ENCODE data around the gene ERC1. TPM values are rescaled to one million over a fixed set of nuclear protein-coding genes. Genes with fewer than 3 reads are reported as not detected.
A peak's percentile ranks its signal among the peaks of the same experiment; 100 is the strongest.

The ERC1 gene
- total and polyA plus RNA-seq, 2 of the 4 experiments (the other 2 are of a cell fraction) = 11.6 to 25.6 TPM

DNA sequence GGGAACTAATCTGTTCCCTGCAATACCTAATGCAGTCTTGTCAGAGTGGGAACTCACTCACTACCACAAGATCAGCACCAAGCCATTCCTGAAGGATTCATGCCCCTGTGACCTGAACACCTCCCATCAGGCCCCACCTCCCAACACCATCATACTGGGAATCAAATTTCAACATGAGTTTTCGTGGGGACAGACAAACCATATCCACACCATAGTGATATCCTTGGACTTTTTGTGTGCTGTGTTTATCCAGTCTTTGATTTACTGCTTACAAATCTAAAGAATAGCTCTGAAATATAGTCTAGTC, 359.9 kb downstream of the ERC1 start:
- Histone ChIP-seq H2BK20ac (ENCODE audit: low read depth, low read length) (peak overlapping the region; percentile 73), H3K4me3 (ENCODE audit: insufficient read depth, low read depth, low read length) (no peak overlapping the region), H3K56ac (ENCODE audit: extremely low read depth, insufficient read depth, low read length) (no peak overlapping the region), H2AK5ac (ENCODE audit: low read depth, low read length) (peak overlapping the region; percentile 83), H3K79me1 (ENCODE audit: low read depth in 1 of 2, low read length in 2 of 2) (peaks cover 8 to 32% of the 10 kb centered on the region in 2 experiments), H3K27me3 (ENCODE audit: control insufficient read depth, insufficient read depth, low read length) (no peaks in the 10 kb centered on the region), H2BK15ac (ENCODE audit: low read depth, low read length) (peak overlapping the region; percentile 64; the same call in 2 of the 3 replicates), H2BK120ac (ENCODE audit: low read depth, low read length) (peak overlapping the region; percentile 82), H3K14ac (replicated peaks; ENCODE audit: low read depth, low read length) (peak overlapping the region; percentile 20), H3K18ac (ENCODE audit: low read depth, low read length) (peak overlapping the region; percentile 63; the same call in 1 of the 2 replicates), H3K9ac (ENCODE audit: low read depth, low read length) (no peak overlapping the region), H2AK9ac (replicated peaks; ENCODE audit: low read depth, low read length, poor library complexity) (no peak overlapping the region), H4K91ac (ENCODE audit: insufficient read depth, low read depth, low read length) (peak overlapping the region; percentile 66), H3K36me3 (ENCODE audit: control insufficient read depth, insufficient read depth, low read length) (no peaks in the 10 kb centered on the region), H2AFZ (replicated peaks; ENCODE audit: low read length, poor library complexity) (no peak overlapping the region), H3K23ac (ENCODE audit: low read depth, low read length) (peak overlapping the region; percentile 30; the same call in 1 of the 2 replicates), H3K4ac (ENCODE audit: low read depth, low read length) (peak overlapping the region; percentile 75), H3K9me1 (ENCODE audit: insufficient read depth, low read length) (peaks cover 10% of the 10 kb centered on the region), H3K4me1 (ENCODE audit: control insufficient read depth, insufficient read depth, low read length) (peaks cover 26% of the 10 kb centered on the region), H3K9me3 (ENCODE audit: control insufficient read depth, insufficient read depth, low read length) (no peaks in the 10 kb centered on the region), H3K4me2 (ENCODE audit: low read depth, low read length) (no peak overlapping the region; the same call in 1 of the 2 replicates), H3K27ac (ENCODE audit: insufficient read depth, low read length) (peak overlapping the region; percentile 31), H2BK5ac (ENCODE audit: low read depth, low read length, poor library complexity, severe bottlenecking) (peak overlapping the region; percentile 81), H4K5ac (ENCODE audit: low read depth, low read length) (peak overlapping the region; percentile 51; the same call in 1 of the 2 replicates), H4K8ac (ENCODE audit: low read depth in 2 of 2, low read length in 2 of 2) (peak overlapping the region; percentile 7 to 67; a peak in 3 of 4 replicates), H4K20me1 (ENCODE audit: insufficient read depth, low read length) (no peaks in the 10 kb centered on the region)
- CTCF ChIA-PET = interaction anchor here (0.5 to 0.6 kb wide), 2 partner anchors 276 to 288 kb away, joined by 3 read pairs; no protein-coding TSS in a partner anchor
- DNase-seq (no peak), ATAC-seq (ENCODE audit: low read depth) (peak; percentile 8; the same call in 1 of the 2 replicates)
- no CpG with 5 or more reads among the region's 1 CpG for WGBS, 2 experiments (ENCODE audit: extremely low coverage in 2 of 2, insufficient read length in 1 of 2)
- dilution Hi-C loops (cut with HindIII; ENCODE audit: low sequenced_read_pairs, unreplicated experiment) = no loop called here
- intact Hi-C loops (cut with micrococcal nuclease) = no loop called here
- TF ChIP-seq CEBPB (IDR thresholded peaks at IDR 0.05; ENCODE audit: low read depth, low read length) (no peak), CHD1 (IDR thresholded peaks at IDR 0.05; ENCODE audit: low read depth, low read length) (no peak), RFX5 (IDR thresholded peaks at IDR 0.05; ENCODE audit: low read depth, low read length) (no peak), RCOR1 (IDR thresholded peaks at IDR 0.05; ENCODE audit: insufficient replicate concordance, low read length) (no peak), RAD21 (IDR thresholded peaks at IDR 0.05; ENCODE audit: low read length) (no peak), MAZ (IDR thresholded peaks at IDR 0.05; ENCODE audit: borderline replicate concordance, low read depth, low read length) (no peak), MAFK (IDR thresholded peaks at IDR 0.05; ENCODE audit: low read depth, low read length) (no peak), MXI1 (IDR thresholded peaks at IDR 0.05; ENCODE audit: borderline replicate concordance, low read depth, low read length) (no peak), NFE2L2 (IDR thresholded peaks at IDR 0.05; ENCODE audit: low read depth, low read length) (no peak), BHLHE40 (IDR thresholded peaks at IDR 0.05; ENCODE audit: low read depth, low read length) (no peak)
- TF ChIP-seq, protein P1, sequence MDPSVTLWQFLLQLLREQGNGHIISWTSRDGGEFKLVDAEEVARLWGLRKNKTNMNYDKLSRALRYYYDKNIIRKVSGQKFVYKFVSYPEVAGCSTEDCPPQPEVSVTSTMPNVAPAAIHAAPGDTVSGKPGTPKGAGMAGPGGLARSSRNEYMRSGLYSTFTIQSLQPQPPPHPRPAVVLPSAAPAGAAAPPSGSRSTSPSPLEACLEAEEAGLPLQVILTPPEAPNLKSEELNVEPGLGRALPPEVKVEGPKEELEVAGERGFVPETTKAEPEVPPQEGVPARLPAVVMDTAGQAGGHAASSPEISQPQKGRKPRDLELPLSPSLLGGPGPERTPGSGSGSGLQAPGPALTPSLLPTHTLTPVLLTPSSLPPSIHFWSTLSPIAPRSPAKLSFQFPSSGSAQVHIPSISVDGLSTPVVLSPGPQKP (IDR thresholded peaks at IDR 0.05; ENCODE audit: borderline replicate concordance, low read depth, low read length) = no peak
- TF ChIP-seq, protein P2, sequence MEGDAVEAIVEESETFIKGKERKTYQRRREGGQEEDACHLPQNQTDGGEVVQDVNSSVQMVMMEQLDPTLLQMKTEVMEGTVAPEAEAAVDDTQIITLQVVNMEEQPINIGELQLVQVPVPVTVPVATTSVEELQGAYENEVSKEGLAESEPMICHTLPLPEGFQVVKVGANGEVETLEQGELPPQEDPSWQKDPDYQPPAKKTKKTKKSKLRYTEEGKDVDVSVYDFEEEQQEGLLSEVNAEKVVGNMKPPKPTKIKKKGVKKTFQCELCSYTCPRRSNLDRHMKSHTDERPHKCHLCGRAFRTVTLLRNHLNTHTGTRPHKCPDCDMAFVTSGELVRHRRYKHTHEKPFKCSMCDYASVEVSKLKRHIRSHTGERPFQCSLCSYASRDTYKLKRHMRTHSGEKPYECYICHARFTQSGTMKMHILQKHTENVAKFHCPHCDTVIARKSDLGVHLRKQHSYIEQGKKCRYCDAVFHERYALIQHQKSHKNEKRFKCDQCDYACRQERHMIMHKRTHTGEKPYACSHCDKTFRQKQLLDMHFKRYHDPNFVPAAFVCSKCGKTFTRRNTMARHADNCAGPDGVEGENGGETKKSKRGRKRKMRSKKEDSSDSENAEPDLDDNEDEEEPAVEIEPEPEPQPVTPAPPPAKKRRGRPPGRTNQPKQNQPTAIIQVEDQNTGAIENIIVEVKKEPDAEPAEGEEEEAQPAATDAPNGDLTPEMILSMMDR (conservative IDR thresholded peaks at IDR 0.05; ENCODE audit: low read depth, low read length) = no peak
- BruUV-seq (replicated peaks) = no TSS peak
- in situ Hi-C loops (cut with MboI; ENCODE audit: low sequenced_read_pairs) = no loop called here
- POLR2A ChIA-PET (ENCODE audit: unreplicated experiment) = interaction anchor here (0.6 kb wide), 1 partner anchor 1325 kb away, joined by 6 read pairs; no protein-coding TSS in a partner anchor
